HL-60 (cell line): Measurements from ENCODE around the gene LRRN4CL.

Experiments
- CTCF ChIP-seq: IDR thresholded peaks from one replicate; pipeline ENCODE4 v1.5.1; 2011; ENCODE audit warnings: low read length, control low read depth, inconsistent platforms; ENCODE audit not compliant: insufficient read depth
- GABPA ChIP-seq: IDR thresholded peaks from 2 replicates; pipeline ENCODE4 v1.6.1; 2012; ENCODE audit warnings: low read depth
- POLR2AphosphoS5 ChIP-seq: IDR thresholded peaks from 2 replicates; pipeline ENCODE4 v1.6.1; 2012; ENCODE audit warnings: low read depth
- REST ChIP-seq: IDR thresholded peaks from 2 replicates; pipeline ENCODE4 v1.6.1; 2012; ENCODE audit warnings: low read depth; ENCODE audit not compliant: insufficient replicate concordance

GRCh38 chr11:62678433-62678769 lies 10.9 kb downstream of the LRRN4CL start:
- TF ChIP-seq CTCF (no peak), GABPA (no peak), POLR2AphosphoS5 (no peak), REST (no peak)
